GM12878 (cell line): Measurements from ENCODE around the gene RAB30. TPM values are rescaled to one million over a fixed set of nuclear protein-coding genes. Genes with fewer than 3 reads are reported as not detected.

Experiments
- ATAC-seq: fragments of 200-7000 bp; cut with Tn5 transposase; 3 replicates; pipeline ENCODE4 v1.9.1; 2020; ENCODE audit warnings: mild to moderate bottlenecking, moderate library complexity
- BruUV-seq: library from RNA; stranded (reverse); fragments of 400-500 nt; replicated peaks from 2 replicates; lab custom pipeline; 2021; lab: Mats Ljungman, UMichigan
- CTCF ChIA-PET: fragments of 300-600 bp; sonication (Branson Sonifier 250); formaldehyde crosslinking; extraction: SDS; loops from one replicate; lab custom pipeline; 2021; ENCODE audit warnings: inconsistent platforms; lab: Yijun Ruan, JAX
- POLR2A ChIA-PET: fragments of 350-600 bp; formaldehyde crosslinking; extraction: SDS; loops from one replicate; lab custom pipeline; 2021; ENCODE audit warnings: inconsistent platforms; lab: Charles Lee
- RAD21 ChIA-PET: fragments of 300-600 bp; sonication (Branson Sonifier 250); formaldehyde crosslinking; loops from one replicate; lab custom pipeline; 2023; ENCODE audit warnings: antibody characterized with exemption; ENCODE audit not compliant: unreplicated experiment; lab: Charles Lee
- SMC1A ChIA-PET: fragments of 300-600 bp; sonication (Branson Sonifier 250); formaldehyde crosslinking; loops from one replicate; lab custom pipeline; 2023; ENCODE audit not compliant: unreplicated experiment, uncharacterized antibody; lab: Charles Lee
- DNase-seq: peaks from one replicate; pipeline ENCODE4 v3.0.0-alpha.2; 2011; ENCODE audit warnings: low read depth, low spot score
- FAIRE-seq: peaks from 3 replicates; lab custom pipeline; 2011; peaks lifted over from hg19 to GRCh38; lab: Jason Lieb, UNC
- H2AFZ ChIP-seq: 2 replicates; pipeline ENCODE4 v1.6.0; 2011; ENCODE audit warnings: low read depth, low read length, control low read depth; ENCODE audit not compliant: control insufficient read depth
- H3K27ac ChIP-seq: 2 replicates; pipeline ENCODE4 v1.5.1; 2011; ENCODE audit warnings: control low read depth; ENCODE audit not compliant: control insufficient read depth, insufficient read depth
- H3K27me3 ChIP-seq, 2 experiments: replicated peaks in 1 of 2; 2 replicates each; pipeline versions ENCODE4 v1.6.0 to v1.6.1; 2011; ENCODE audit warnings: low read length in 1 of 2; ENCODE audit not compliant: control insufficient read depth in 2 of 2, insufficient read depth in 2 of 2
- H3K36me3 ChIP-seq, 2 experiments: 2 replicates each; pipeline ENCODE4 v1.5.1; 2011; ENCODE audit warnings: low read length in 1 of 2; ENCODE audit not compliant: control insufficient read depth in 2 of 2, insufficient read depth in 2 of 2
- H3K4me1 ChIP-seq: 2 replicates; pipeline ENCODE4 v1.6.1; 2011; ENCODE audit warnings: mild to moderate bottlenecking, low read length, moderate library complexity, mixed read lengths; ENCODE audit not compliant: control insufficient read depth, insufficient read depth
- H3K4me2 ChIP-seq: 2 replicates; pipeline ENCODE4 v1.6.0; 2011; ENCODE audit warnings: control low read depth; ENCODE audit not compliant: control insufficient read depth, insufficient read depth
- H3K4me3 ChIP-seq: fragments of 200-600 bp; sonication (generic); 2 replicates; pipeline ENCODE4 v1.5.1; 2016
- H3K79me2 ChIP-seq: 2 replicates; pipeline ENCODE4 v1.6.0; 2011; ENCODE audit warnings: low read length; ENCODE audit not compliant: control insufficient read depth, insufficient read depth
- H3K9ac ChIP-seq: 2 replicates; pipeline ENCODE4 v1.8.0; 2011; ENCODE audit warnings: low read length, control low read depth, mixed read lengths; ENCODE audit not compliant: control insufficient read depth, insufficient read depth
- H3K9me3 ChIP-seq: replicated peaks from 3 replicates; pipeline ENCODE4 v1.5.1; 2011; ENCODE audit warnings: mild to moderate bottlenecking, low read length; ENCODE audit not compliant: control insufficient read depth, insufficient read depth
- H4K20me1 ChIP-seq: 2 replicates; pipeline ENCODE4 v1.6.0; 2011; ENCODE audit not compliant: control insufficient read depth, insufficient read depth
- ASH2L ChIP-seq: fragments of 300-600, 200-600 bp; sonication (generic); IDR thresholded peaks from 2 replicates; pipeline ENCODE4 v1.6.1; 2017; ENCODE audit warnings: low read depth, mild to moderate bottlenecking, borderline replicate concordance
- BHLHE40 ChIP-seq, 2 experiments: fragments of 450-650 bp in 1 of 2; IDR thresholded peaks; 2 replicates each; pipeline ENCODE4 v1.6.1; 2011 to 2017; ENCODE audit warnings: low read depth in 2 of 2, borderline replicate concordance in 1 of 2, improper control_type of control experiment in 1 of 2, low read length in 1 of 2, mild to moderate bottlenecking in 1 of 2
- BMI1 ChIP-seq: fragments of 450-650 bp; IDR thresholded peaks from 2 replicates; pipeline ENCODE4 v1.6.1; 2016; ENCODE audit warnings: mild to moderate bottlenecking, moderate library complexity, borderline replicate concordance
- NR2C2 ChIP-seq: IDR thresholded peaks from 2 replicates; pipeline ENCODE4 v1.6.1; 2011; ENCODE audit warnings: borderline replicate concordance, low read depth; ENCODE audit not compliant: control insufficient read depth, insufficient read length
- SMARCA5 ChIP-seq: fragments of 450-650 bp; IDR thresholded peaks from 2 replicates; pipeline ENCODE4 v1.6.1; 2017; ENCODE audit warnings: mild to moderate bottlenecking
- WGBS: methylation state at CpG from one replicate; pipeline ENCODE4 v1.1.6; 2016; ENCODE audit warnings: low lambda C conversion rate; ENCODE audit not compliant: insufficient replicate concordance, insufficient coverage; ENCODE audit errors: missing lambda C conversion rate; 5-methylcytosine and 5-hydroxymethylcytosine counted together
- in situ Hi-C: fragments of 300-500 bp; cut with MboI; formaldehyde crosslinking; loops from 9 replicates; pipeline ENCODE4 v1.14.3; 2018; ENCODE audit warnings: mixed read lengths
- intact Hi-C: fragments of 100-400 bp; cut with micrococcal nuclease; formaldehyde crosslinking; loops from one replicate; pipeline ENCODE4 v1.14.2; 2022; ENCODE audit not compliant: unreplicated experiment
- polyA plus RNA-seq, 11 experiments: library from polyadenylated mRNA; depleted of rRNA in 4 of 11; unstranded in 6 of 11; stranded (reverse) in 5 of 11; fragments of >200 nt; fragmentation: Nextera tagmentation in 4 of 11; fragmentation: Illumina TruSeq in 1 of 11; extraction: Ambion mirVana in 4 of 11; extraction: Trizol in 1 of 11; gene quantifications; 1 replicate in 1 of 11; 2 replicates in 10 of 11; pipeline versions ENCODE4 v1.2.1 to v1.2.3, GENCODE V29; 2011 to 2016; ENCODE audit warnings: inconsistent platforms in 2 of 11, missing spikeins in 2 of 11, low read depth in 1 of 11
- total RNA-seq, 4 experiments: library from RNA; depleted of rRNA in 3 of 4; stranded (reverse); fragments of >200 nt in 3 of 4; fragmentation: Illumina TruSeq in 1 of 4; extraction: Trizol in 1 of 4; gene quantifications; 2 replicates each; pipeline versions ENCODE4 v1.2.1 to v1.2.3, GENCODE V29; 2013 to 2021
- TF ChIP-seq, protein P1 (sequence below): fragments of 450-650 bp; IDR thresholded peaks from 2 replicates; pipeline ENCODE4 v1.6.1; 2017; ENCODE audit warnings: mild to moderate bottlenecking
- TF ChIP-seq, protein P2 (sequence below): fragments of 450-650 bp; IDR thresholded peaks from 2 replicates; pipeline ENCODE4 v1.6.1; 2017; ENCODE audit warnings: antibody characterized with exemption, mild to moderate bottlenecking, moderate library complexity

The RAB30 gene
- total and polyA plus RNA-seq, 10 of the 15 experiments (the other 5 are each of a cell fraction or from before 2014, with no cell fraction given) = 9.8 to 26.7 (median 19.2) TPM

DNA sequence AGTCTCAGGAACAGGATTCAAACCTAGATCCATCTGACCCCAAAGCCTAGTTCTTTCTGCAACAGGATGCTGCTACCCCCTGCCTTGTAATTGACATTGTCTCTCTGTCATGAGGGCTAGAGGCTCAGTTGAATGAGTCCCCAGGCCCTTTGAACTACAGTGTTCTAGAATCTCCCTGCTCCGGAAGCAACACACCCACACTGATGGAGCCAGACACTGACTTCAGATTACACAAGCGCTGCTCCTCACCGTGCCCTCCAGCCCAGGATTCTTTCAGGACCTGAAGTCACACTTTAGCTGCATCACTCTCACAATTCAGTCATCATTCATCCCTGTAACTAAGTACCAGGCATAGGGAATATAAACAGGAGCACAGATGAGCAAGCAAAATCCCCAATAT lies 69.6 kb downstream of the RAB30 start:
- no peak overlapping the region for H3K4me3 ChIP-seq
- no peaks in the 10 kb centered on the region for H3K27me3 ChIP-seq
- H3K4me1 ChIP-seq = peaks cover 26% of the 10 kb centered on the region
- H3K79me2 ChIP-seq = peaks cover 4% of the 10 kb centered on the region
- ChIA-PET POLR2A (interaction anchor here (1.4 to 1.7 kb wide), 2 partner anchors 13 to 17 kb away, joined by 3 to 4 read pairs; no protein-coding TSS in a partner anchor), RAD21 (interaction anchor here (8.0 kb wide), 1 partner anchor 70 kb away, joined by 73 read pairs; the partner anchor contains the start of gene RAB30), SMC1A (interaction anchor here (1.0 to 8.3 kb wide), 5 partner anchors 10 to 72 kb away, joined by 3 to 138 read pairs (median 3); no protein-coding TSS in a partner anchor), CTCF (interaction anchor here (1.1 to 1.2 kb wide), 2 partner anchors 27 to 79 kb away, joined by 3 to 4 read pairs; no protein-coding TSS in a partner anchor)
- H3K27ac ChIP-seq = no peak overlapping the region
- no peaks in the 10 kb centered on the region for H4K20me1 ChIP-seq
- in situ Hi-C loops (no loop called here), intact Hi-C loops (no loop called here)
- no peak overlapping the region for H3K4me2 ChIP-seq
- DNase-seq (no peak), FAIRE-seq (no peak), ATAC-seq (no peak)
- no peak overlapping the region for H2AFZ ChIP-seq
- BruUV-seq = no TSS peak
- no peaks in the 10 kb centered on the region for H3K9me3 ChIP-seq
- TF ChIP-seq, protein P1, sequence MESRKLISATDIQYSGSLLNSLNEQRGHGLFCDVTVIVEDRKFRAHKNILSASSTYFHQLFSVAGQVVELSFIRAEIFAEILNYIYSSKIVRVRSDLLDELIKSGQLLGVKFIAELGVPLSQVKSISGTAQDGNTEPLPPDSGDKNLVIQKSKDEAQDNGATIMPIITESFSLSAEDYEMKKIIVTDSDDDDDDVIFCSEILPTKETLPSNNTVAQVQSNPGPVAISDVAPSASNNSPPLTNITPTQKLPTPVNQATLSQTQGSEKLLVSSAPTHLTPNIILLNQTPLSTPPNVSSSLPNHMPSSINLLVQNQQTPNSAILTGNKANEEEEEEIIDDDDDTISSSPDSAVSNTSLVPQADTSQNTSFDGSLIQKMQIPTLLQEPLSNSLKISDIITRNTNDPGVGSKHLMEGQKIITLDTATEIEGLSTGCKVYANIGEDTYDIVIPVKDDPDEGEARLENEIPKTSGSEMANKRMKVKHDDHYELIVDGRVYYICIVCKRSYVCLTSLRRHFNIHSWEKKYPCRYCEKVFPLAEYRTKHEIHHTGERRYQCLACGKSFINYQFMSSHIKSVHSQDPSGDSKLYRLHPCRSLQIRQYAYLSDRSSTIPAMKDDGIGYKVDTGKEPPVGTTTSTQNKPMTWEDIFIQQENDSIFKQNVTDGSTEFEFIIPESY = no peak
- TF ChIP-seq SMARCA5 (no peak), BMI1 (no peak), NR2C2 (no peak), ASH2L (no peak), BHLHE40 (IDR thresholded peaks at IDR 0.05; ENCODE audit: borderline replicate concordance in 1 of 2, low read depth in 2 of 2, low read length in 1 of 2) (no peak)
- TF ChIP-seq, protein P2, sequence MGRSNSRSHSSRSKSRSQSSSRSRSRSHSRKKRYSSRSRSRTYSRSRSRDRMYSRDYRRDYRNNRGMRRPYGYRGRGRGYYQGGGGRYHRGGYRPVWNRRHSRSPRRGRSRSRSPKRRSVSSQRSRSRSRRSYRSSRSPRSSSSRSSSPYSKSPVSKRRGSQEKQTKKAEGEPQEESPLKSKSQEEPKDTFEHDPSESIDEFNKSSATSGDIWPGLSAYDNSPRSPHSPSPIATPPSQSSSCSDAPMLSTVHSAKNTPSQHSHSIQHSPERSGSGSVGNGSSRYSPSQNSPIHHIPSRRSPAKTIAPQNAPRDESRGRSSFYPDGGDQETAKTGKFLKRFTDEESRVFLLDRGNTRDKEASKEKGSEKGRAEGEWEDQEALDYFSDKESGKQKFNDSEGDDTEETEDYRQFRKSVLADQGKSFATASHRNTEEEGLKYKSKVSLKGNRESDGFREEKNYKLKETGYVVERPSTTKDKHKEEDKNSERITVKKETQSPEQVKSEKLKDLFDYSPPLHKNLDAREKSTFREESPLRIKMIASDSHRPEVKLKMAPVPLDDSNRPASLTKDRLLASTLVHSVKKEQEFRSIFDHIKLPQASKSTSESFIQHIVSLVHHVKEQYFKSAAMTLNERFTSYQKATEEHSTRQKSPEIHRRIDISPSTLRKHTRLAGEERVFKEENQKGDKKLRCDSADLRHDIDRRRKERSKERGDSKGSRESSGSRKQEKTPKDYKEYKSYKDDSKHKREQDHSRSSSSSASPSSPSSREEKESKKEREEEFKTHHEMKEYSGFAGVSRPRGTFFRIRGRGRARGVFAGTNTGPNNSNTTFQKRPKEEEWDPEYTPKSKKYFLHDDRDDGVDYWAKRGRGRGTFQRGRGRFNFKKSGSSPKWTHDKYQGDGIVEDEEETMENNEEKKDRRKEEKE = no peak
- 93% methylated on average over 3 of the region's 3 CpGs for WGBS
- no peak overlapping the region for H3K9ac ChIP-seq
- no peaks in the 10 kb centered on the region for H3K36me3 ChIP-seq
